HG02938 (cell line): ENCODE measurements around the gene XYLT1.

Experiments
- ATAC-seq: cut with Tn5 transposase; IDR thresholded peaks from one replicate; pipeline ENCODE4 v1.9.1; 2021; ENCODE audit warnings: mild to moderate bottlenecking, moderate library complexity; ENCODE audit not compliant: unreplicated experiment

XYLT1 gene

GRCh38 chr16:17213025-17213424 is 257.7 kb downstream of the XYLT1 start:
- ATAC-seq: no peak

GRCh38 chr16:17212606-17213005 is 258.2 kb downstream of the XYLT1 start:
- ATAC-seq: no peak

- no peak for ATAC-seq
Observed at GRCh38 chr16:17211797-17212196, 259.0 kb downstream of the XYLT1 start.

- no peak for ATAC-seq
Observed at GRCh38 chr16:17206712-17207111, 264.0 kb downstream of the XYLT1 start.

- no peak for ATAC-seq
Observed at GRCh38 chr16:17205279-17206211, 265.2 kb downstream of the XYLT1 start.

GRCh38 chr16:17204644-17205043 is 266.1 kb downstream of the XYLT1 start:
- ATAC-seq: no peak

- no peak for ATAC-seq
Observed at GRCh38 chr16:17204206-17204605, 266.6 kb downstream of the XYLT1 start.

GRCh38 chr16:17203424-17203823 is 267.3 kb downstream of the XYLT1 start:
- no peak for ATAC-seq

- ATAC-seq: no peak
Observed at GRCh38 chr16:17199135-17199534, 271.6 kb downstream of the XYLT1 start.

GRCh38 chr16:17196526-17196925 is 274.2 kb downstream of the XYLT1 start:
- no peak for ATAC-seq

- ATAC-seq: no peak
Observed at GRCh38 chr16:17194190-17194780, 276.5 kb downstream of the XYLT1 start.

- no peak for ATAC-seq
Observed at GRCh38 chr16:17193566-17194100, 277.1 kb downstream of the XYLT1 start.

- no peak for ATAC-seq
Observed at GRCh38 chr16:17184026-17184425, 286.7 kb downstream of the XYLT1 start.

- no peak for ATAC-seq
Observed at GRCh38 chr16:17177959-17178905, 292.5 kb downstream of the XYLT1 start.

GRCh38 chr16:17177242-17177958 is 293.4 kb downstream of the XYLT1 start:
- no peak for ATAC-seq

- no peak for ATAC-seq
Observed at GRCh38 chr16:17176199-17176598, 294.6 kb downstream of the XYLT1 start.

GRCh38 chr16:17173281-17173680 is 297.5 kb downstream of the XYLT1 start:
- ATAC-seq: no peak

GRCh38 chr16:17171250-17172143 is 299.3 kb downstream of the XYLT1 start:
- no peak for ATAC-seq

- no peak for ATAC-seq
Observed at GRCh38 chr16:17170435-17170834, 300.3 kb downstream of the XYLT1 start.
